MM.1S (cell line): Measurements from ENCODE around the gene SLIT3.

Experiments used
- DNase-seq: peaks from one replicate; pipeline ENCODE4 v3.0.0-alpha.2; 2015
- H2AFZ ChIP-seq: fragments of 300-600 bp; sonication (generic); 2 replicates; pipeline ENCODE4 v1.6.0; 2016; ENCODE audit warnings: antibody characterized with exemption, low read length
- H3F3A ChIP-seq: fragments of 300-600 bp; sonication (generic); 2 replicates; pipeline ENCODE4 v1.6.1; 2016; ENCODE audit warnings: mild to moderate bottlenecking, antibody characterized with exemption, low read length, moderate library complexity, mixed read lengths; ENCODE audit not compliant: insufficient read depth
- H3K27ac ChIP-seq: fragments of 300-600 bp; sonication (generic); 2 replicates; pipeline ENCODE4 v1.5.1; 2016; ENCODE audit warnings: mild to moderate bottlenecking, low read length
- H3K27me3 ChIP-seq: fragments of 300-600 bp; sonication (generic); replicated peaks from 2 replicates; pipeline ENCODE4 v1.6.0; 2016; ENCODE audit warnings: low read length; ENCODE audit not compliant: insufficient read depth
- H3K36me3 ChIP-seq: fragments of 300-600 bp; sonication (generic); replicated peaks from 2 replicates; pipeline ENCODE4 v1.6.1; 2016; ENCODE audit warnings: mild to moderate bottlenecking, low read length, mixed read lengths; ENCODE audit not compliant: insufficient read depth
- H3K4me1 ChIP-seq: fragments of 300-600 bp; sonication (generic); 2 replicates; pipeline ENCODE4 v1.6.1; 2016; ENCODE audit warnings: low read length, mixed read lengths
- H3K4me2 ChIP-seq: fragments of 300-600 bp; sonication (generic); 2 replicates; pipeline ENCODE4 v1.6.0; 2016; ENCODE audit warnings: low read depth, low read length
- H3K4me3 ChIP-seq: fragments of 300-600 bp; sonication (generic); 2 replicates; pipeline ENCODE4 v1.5.1; 2016; ENCODE audit warnings: low read length, mixed read lengths
- H3K79me2 ChIP-seq: fragments of 300-600 bp; sonication (generic); 2 replicates; pipeline ENCODE4 v1.6.1; 2016; ENCODE audit warnings: mixed run types, low read length, mixed read lengths
- H3K9ac ChIP-seq: fragments of 300-600 bp; sonication (generic); 2 replicates; pipeline ENCODE4 v1.6.1; 2016; ENCODE audit warnings: low read length, mixed read lengths
- H3K9me2 ChIP-seq: fragments of 300-600 bp; sonication (generic); replicated peaks from 2 replicates; pipeline ENCODE4 v1.6.1; 2016; ENCODE audit warnings: mild to moderate bottlenecking, low read length, mixed read lengths; ENCODE audit not compliant: insufficient read depth
- H3K9me3 ChIP-seq: fragments of 300-600 bp; sonication (generic); replicated peaks from 2 replicates; pipeline ENCODE4 v1.6.1; 2016; ENCODE audit warnings: mild to moderate bottlenecking, low read length, mixed read lengths; ENCODE audit not compliant: insufficient read depth
- H4K20me1 ChIP-seq: fragments of 300-600 bp; sonication (generic); 2 replicates; pipeline ENCODE4 v1.6.1; 2016; ENCODE audit warnings: mild to moderate bottlenecking, low read length, moderate library complexity, mixed read lengths; ENCODE audit not compliant: insufficient read depth
- EZH2 ChIP-seq: fragments of 300-600 bp; sonication (generic); optimal IDR thresholded peaks from 2 replicates; pipeline ENCODE3; 2017; ENCODE audit warnings: low read depth, mild to moderate bottlenecking, antibody characterized with exemption, low read length, mixed read lengths
- EZH2phosphoT487 ChIP-seq: fragments of 300-600 bp; sonication (generic); IDR thresholded peaks from 2 replicates; pipeline ENCODE4 v1.6.1; 2018; ENCODE audit warnings: antibody characterized with exemption, low read length
- TF ChIP-seq, protein P1 (sequence below): fragments of 300-600 bp; sonication (generic); IDR thresholded peaks from 2 replicates; pipeline ENCODE4 v1.5.1; 2016; ENCODE audit warnings: antibody characterized with exemption, low read length, mixed read lengths

The SLIT3 gene

GRCh38 chr5:169133531-169133930 is 167.4 kb downstream of the SLIT3 start:
- Histone ChIP-seq H3K9me2 (no peaks in the 10 kb centered on the region), H2AFZ (no peak overlapping the region), H3K4me1 (peaks cover 25% of the 10 kb centered on the region), H3K9me3 (no peaks in the 10 kb centered on the region), H3K27me3 (no peaks in the 10 kb centered on the region), H3K36me3 (no peaks in the 10 kb centered on the region), H3K79me2 (no peaks in the 10 kb centered on the region), H3K9ac (no peak overlapping the region), H3K27ac (no peak overlapping the region), H3F3A (no peaks in the 10 kb centered on the region), H3K4me2 (no peak overlapping the region), H4K20me1 (no peaks in the 10 kb centered on the region), H3K4me3 (no peak overlapping the region)
- no peak for DNase-seq
- TF ChIP-seq EZH2: no peak
- TF ChIP-seq EZH2phosphoT487: no peak
- TF ChIP-seq, protein P1, sequence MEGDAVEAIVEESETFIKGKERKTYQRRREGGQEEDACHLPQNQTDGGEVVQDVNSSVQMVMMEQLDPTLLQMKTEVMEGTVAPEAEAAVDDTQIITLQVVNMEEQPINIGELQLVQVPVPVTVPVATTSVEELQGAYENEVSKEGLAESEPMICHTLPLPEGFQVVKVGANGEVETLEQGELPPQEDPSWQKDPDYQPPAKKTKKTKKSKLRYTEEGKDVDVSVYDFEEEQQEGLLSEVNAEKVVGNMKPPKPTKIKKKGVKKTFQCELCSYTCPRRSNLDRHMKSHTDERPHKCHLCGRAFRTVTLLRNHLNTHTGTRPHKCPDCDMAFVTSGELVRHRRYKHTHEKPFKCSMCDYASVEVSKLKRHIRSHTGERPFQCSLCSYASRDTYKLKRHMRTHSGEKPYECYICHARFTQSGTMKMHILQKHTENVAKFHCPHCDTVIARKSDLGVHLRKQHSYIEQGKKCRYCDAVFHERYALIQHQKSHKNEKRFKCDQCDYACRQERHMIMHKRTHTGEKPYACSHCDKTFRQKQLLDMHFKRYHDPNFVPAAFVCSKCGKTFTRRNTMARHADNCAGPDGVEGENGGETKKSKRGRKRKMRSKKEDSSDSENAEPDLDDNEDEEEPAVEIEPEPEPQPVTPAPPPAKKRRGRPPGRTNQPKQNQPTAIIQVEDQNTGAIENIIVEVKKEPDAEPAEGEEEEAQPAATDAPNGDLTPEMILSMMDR: no peak

DNA sequence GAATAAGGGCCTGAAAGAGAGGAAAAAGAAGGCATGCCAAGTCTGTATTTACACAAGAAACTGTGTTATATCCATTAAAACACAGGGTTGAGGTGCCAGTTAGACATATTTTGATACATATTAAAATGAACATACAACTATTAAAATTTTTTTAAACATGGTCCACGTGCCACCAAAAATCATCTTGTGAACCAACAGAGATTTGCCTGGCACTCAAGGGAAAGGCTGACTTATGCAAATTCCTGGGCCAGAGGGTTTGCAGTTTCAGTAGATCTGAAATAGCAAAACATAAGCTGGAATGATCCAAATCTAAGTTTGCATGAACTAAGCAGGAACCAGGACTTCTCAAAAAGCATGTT is 168.7 kb downstream of the SLIT3 start:
- Histone ChIP-seq H3K79me2 (no peaks in the 10 kb centered on the region), H3K9me3 (no peaks in the 10 kb centered on the region), H3K4me3 (no peak overlapping the region), H4K20me1 (no peaks in the 10 kb centered on the region), H3K4me2 (no peak overlapping the region), H3K36me3 (no peaks in the 10 kb centered on the region), H3F3A (peaks cover 6% of the 10 kb centered on the region), H3K9me2 (no peaks in the 10 kb centered on the region), H2AFZ (no peak overlapping the region), H3K27me3 (no peaks in the 10 kb centered on the region), H3K9ac (no peak overlapping the region), H3K27ac (no peak overlapping the region), H3K4me1 (peaks cover 30% of the 10 kb centered on the region)
- no peak for DNase-seq
- no peak for TF ChIP-seq EZH2

DNA sequence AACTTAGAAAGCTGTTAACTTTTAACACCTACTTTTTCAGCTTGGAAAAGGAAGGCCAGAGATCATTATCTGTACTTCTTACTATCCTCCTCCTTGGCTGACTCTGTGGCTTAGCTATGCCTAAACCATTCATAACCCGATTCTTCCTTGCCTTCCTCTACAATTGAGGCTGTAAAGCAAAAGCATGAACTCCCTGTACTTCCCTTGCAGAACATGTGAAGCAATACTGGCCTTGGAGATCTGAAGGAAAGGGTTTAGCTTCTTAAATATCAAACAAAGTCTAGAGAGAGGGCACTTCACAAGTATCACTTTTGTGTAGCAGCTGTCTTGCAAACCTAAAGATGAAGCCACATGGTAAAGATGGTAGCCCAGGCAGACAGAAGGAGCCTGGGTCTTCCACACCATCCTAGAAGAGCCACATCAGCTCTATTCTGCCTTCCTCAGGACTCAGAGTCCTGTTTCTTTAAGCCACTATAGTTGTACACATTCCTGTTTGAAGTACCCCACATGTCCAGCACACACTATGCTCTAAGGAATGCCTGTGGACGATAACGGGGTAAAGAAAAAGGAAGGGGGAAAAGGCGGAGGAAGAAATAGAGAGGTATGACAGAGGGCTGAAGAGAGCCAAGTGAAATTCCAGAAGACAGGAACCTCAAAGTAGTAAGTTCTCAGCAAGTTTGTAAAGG is 169.2 kb downstream of the SLIT3 start:
- H3K4me1 ChIP-seq: peaks cover 35% of the 10 kb centered on the region
- H3K4me3 ChIP-seq: no peak overlapping the region
- peaks cover 11% of the 10 kb centered on the region for H3F3A ChIP-seq
- no peak for TF ChIP-seq EZH2
- TF ChIP-seq, protein P1: no peak
- TF ChIP-seq EZH2phosphoT487: no peak
- H3K9ac ChIP-seq: no peak overlapping the region
- H3K27me3 ChIP-seq: no peaks in the 10 kb centered on the region
- H3K36me3 ChIP-seq: no peaks in the 10 kb centered on the region
- DNase-seq: no peak
- H2AFZ ChIP-seq: no peak overlapping the region
- no peak overlapping the region for H3K27ac ChIP-seq
- no peaks in the 10 kb centered on the region for H3K79me2 ChIP-seq
- no peaks in the 10 kb centered on the region for H3K9me3 ChIP-seq
- no peaks in the 10 kb centered on the region for H4K20me1 ChIP-seq
- H3K9me2 ChIP-seq: no peaks in the 10 kb centered on the region
- H3K4me2 ChIP-seq: no peak overlapping the region

DNA sequence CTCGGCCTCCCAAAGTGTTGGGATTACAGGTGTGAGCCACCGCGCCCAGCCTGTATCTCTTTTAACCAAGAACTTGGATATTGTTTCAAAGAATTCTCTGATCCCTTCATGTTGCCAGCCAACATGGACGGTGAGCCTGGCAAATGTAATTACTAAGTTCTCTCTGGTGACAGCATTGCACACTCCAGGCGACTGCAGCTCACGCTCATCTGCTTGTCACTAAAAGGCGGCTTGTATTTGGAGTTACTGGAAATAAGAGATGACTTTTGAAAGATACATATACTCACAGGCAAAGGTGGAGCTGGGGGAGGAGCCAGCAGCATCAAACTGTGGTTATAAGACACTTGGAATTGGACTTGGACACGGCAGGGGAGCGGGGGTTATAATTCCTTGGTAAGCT is 172.3 kb downstream of the SLIT3 start:
- H3K4me2 ChIP-seq: no peak overlapping the region
- H3F3A ChIP-seq: peaks cover 11% of the 10 kb centered on the region
- DNase-seq: no peak
- H3K27me3 ChIP-seq: no peaks in the 10 kb centered on the region
- no peaks in the 10 kb centered on the region for H3K36me3 ChIP-seq
- peaks cover 45% of the 10 kb centered on the region for H3K4me1 ChIP-seq
- no peaks in the 10 kb centered on the region for H4K20me1 ChIP-seq
- H3K79me2 ChIP-seq: no peaks in the 10 kb centered on the region
- TF ChIP-seq, protein P1: no peak
- no peak for TF ChIP-seq EZH2
- no peak for TF ChIP-seq EZH2phosphoT487
- no peak overlapping the region for H3K27ac ChIP-seq
- no peaks in the 10 kb centered on the region for H3K9me3 ChIP-seq
- H3K9ac ChIP-seq: no peak overlapping the region
- no peak overlapping the region for H2AFZ ChIP-seq
- no peaks in the 10 kb centered on the region for H3K9me2 ChIP-seq
- H3K4me3 ChIP-seq: no peak overlapping the region
